Tibial artery (tissue), 4 donors: ENCODE measurements around the gene MS4A7.

Source experiments
- DNase-seq, 2 donors: peaks; one replicate each; pipeline ENCODE4 v3.0.0-alpha.2; 2019
- H3K27ac ChIP-seq, 2 donors: fragments of 200-600 bp; sonication (generic) in 1 of 2; 1 replicate in 1 of 2; 2 replicates in 1 of 2; pipeline ENCODE4 v1.5.1; 2018 to 2019; ENCODE audit warnings: mild to moderate bottlenecking in 1 of 2
- H3K27me3 ChIP-seq, 2 donors: fragments of 200-600 bp; sonication (generic) in 1 of 2; one replicate each; pipeline versions ENCODE4 v1.5.1 to v1.6.0; 2016 to 2019
- H3K36me3 ChIP-seq, 3 donors: fragments of 200-600 bp; sonication (generic) in 2 of 3; one replicate each; pipeline ENCODE4 v1.5.1; 2016 to 2019; ENCODE audit warnings: mild to moderate bottlenecking in 2 of 3
- H3K4me1 ChIP-seq, 4 donors: fragments of 200-600 bp; sonication (generic) in 2 of 4; 1 replicate in 3 of 4; 2 replicates in 1 of 4; pipeline ENCODE4 v1.5.1; 2016 to 2019
- H3K4me3 ChIP-seq, 2 donors: fragments of 200-600 bp; sonication (generic) in 1 of 2; 1 replicate in 1 of 2; 2 replicates in 1 of 2; pipeline ENCODE4 v1.5.1; 2018 to 2019; ENCODE audit warnings: mild to moderate bottlenecking in 2 of 2
- H3K9me3 ChIP-seq, 3 donors: fragments of 200-600 bp; sonication (generic) in 1 of 3; one replicate each; pipeline ENCODE4 v1.5.1; 2016 to 2019
- intact Hi-C: fragments of 100-400 bp; cut with DNase I; formaldehyde crosslinking; loops from one replicate; pipeline ENCODE4 v1.15.0; 2023; ENCODE audit warnings: low total_unique reads
- TF ChIP-seq, protein P1 (sequence below), 2 experiments: fragments of 200-600 bp in 1 of 2; fragments of 450-650 bp in 1 of 2; IDR thresholded peaks; one replicate each; pipeline ENCODE4 v1.5.1; 2017 to 2019; ENCODE audit warnings: antibody characterized with exemption in 2 of 2, mild to moderate bottlenecking in 1 of 2, moderate library complexity in 1 of 2

The MS4A7 gene

GRCh38 chr11:60396382-60396781, 18.1 kb downstream of the MS4A7 start, which contains the start of gene MS4A14:
MS4A14 (plus strand) TSS chr11:60396459; CDS start chr11:60396579, 120 bp downstream.
- intact Hi-C loops = no loop called here
- Histone ChIP-seq H3K27me3 (no peaks in the 10 kb centered on the region), H3K9me3 (no peaks in the 10 kb centered on the region), H3K36me3 (no peaks in the 10 kb centered on the region), H3K4me1 (no peaks in the 10 kb centered on the region), H3K4me3 (no peak within 1 kb of the TSS), H3K27ac (no peak within 1 kb of the TSS)
- no peak for DNase-seq
- TF ChIP-seq, protein P1, sequence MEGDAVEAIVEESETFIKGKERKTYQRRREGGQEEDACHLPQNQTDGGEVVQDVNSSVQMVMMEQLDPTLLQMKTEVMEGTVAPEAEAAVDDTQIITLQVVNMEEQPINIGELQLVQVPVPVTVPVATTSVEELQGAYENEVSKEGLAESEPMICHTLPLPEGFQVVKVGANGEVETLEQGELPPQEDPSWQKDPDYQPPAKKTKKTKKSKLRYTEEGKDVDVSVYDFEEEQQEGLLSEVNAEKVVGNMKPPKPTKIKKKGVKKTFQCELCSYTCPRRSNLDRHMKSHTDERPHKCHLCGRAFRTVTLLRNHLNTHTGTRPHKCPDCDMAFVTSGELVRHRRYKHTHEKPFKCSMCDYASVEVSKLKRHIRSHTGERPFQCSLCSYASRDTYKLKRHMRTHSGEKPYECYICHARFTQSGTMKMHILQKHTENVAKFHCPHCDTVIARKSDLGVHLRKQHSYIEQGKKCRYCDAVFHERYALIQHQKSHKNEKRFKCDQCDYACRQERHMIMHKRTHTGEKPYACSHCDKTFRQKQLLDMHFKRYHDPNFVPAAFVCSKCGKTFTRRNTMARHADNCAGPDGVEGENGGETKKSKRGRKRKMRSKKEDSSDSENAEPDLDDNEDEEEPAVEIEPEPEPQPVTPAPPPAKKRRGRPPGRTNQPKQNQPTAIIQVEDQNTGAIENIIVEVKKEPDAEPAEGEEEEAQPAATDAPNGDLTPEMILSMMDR (IDR thresholded peaks at IDR 0.05) = no peak

GRCh38 chr11:60396799-60397198, 18.5 kb downstream of the MS4A7 start:
- Histone ChIP-seq H3K4me3 (no peak overlapping the region), H3K36me3 (no peaks in the 10 kb centered on the region), H3K27ac (no peak overlapping the region), H3K9me3 (no peaks in the 10 kb centered on the region), H3K27me3 (no peaks in the 10 kb centered on the region), H3K4me1 (no peaks in the 10 kb centered on the region)
- intact Hi-C loops = no loop called here
- TF ChIP-seq, protein P1 (IDR thresholded peaks at IDR 0.05) = no peak
- DNase-seq = peak in 1 of 2 donors; percentile 31

DNA sequence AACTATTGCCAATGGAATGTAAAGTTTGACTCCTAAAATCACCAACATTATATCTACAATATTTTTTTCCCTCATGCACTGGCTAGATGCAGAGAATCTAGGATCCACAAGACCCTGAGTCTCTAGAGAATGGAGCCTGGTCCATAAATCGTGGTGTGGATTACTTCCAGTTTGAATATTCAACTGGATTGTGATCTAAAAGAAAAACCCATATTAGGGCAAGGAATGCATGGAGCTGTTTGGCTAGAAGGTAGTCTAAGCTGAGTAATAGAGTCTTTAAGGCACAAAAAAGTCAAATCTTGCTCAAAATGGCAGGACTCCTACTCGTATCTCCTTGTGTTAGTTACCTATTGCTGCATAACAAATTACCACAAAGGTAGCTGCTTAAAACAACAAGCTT, 41.7 kb downstream of the MS4A7 start:
- Histone ChIP-seq H3K9me3 (no peaks in the 10 kb centered on the region), H3K4me1 (no peaks in the 10 kb centered on the region), H3K36me3 (no peaks in the 10 kb centered on the region), H3K27me3 (no peaks in the 10 kb centered on the region), H3K27ac (no peak overlapping the region), H3K4me3 (no peak overlapping the region)
- no peak for DNase-seq
- intact Hi-C loops = no loop called here
- TF ChIP-seq, protein P1 (IDR thresholded peaks at IDR 0.05) = no peak

GRCh38 chr11:60422609-60423008, 44.3 kb downstream of the MS4A7 start:
- Histone ChIP-seq H3K27me3 (no peaks in the 10 kb centered on the region), H3K9me3 (no peaks in the 10 kb centered on the region), H3K4me3 (no peak overlapping the region), H3K36me3 (no peaks in the 10 kb centered on the region), H3K4me1 (no peaks in the 10 kb centered on the region), H3K27ac (no peak overlapping the region)
- intact Hi-C loops = no loop called here
- TF ChIP-seq, protein P1 (IDR thresholded peaks at IDR 0.05) = no peak
- no peak for DNase-seq

DNA sequence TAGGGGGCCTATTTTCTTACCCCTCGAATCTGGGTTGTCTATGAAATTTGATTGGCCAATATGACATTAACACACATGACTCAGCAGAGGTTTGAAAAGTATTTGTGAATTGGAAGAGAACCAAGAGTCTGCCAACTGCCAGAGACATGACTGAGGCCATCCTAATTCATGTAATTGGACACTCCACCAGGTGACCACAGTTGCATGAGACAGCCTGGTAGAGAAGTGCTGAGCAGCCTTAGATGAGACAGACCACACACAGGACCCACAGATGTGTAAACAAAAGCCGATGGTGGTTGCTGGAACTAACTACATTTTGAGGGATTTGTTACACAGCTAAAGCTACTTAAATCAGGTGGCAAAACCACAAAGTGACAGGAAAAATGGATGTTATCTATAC, 50.2 kb downstream of the MS4A7 start:
- H3K36me3 ChIP-seq = no peaks in the 10 kb centered on the region
- intact Hi-C loops = no loop called here
- no peak overlapping the region for H3K27ac ChIP-seq
- TF ChIP-seq, protein P1 (IDR thresholded peaks at IDR 0.05) = no peak
- H3K27me3 ChIP-seq = no peaks in the 10 kb centered on the region
- no peaks in the 10 kb centered on the region for H3K4me1 ChIP-seq
- no peak overlapping the region for H3K4me3 ChIP-seq
- H3K9me3 ChIP-seq = no peaks in the 10 kb centered on the region
- DNase-seq = no peak

DNA sequence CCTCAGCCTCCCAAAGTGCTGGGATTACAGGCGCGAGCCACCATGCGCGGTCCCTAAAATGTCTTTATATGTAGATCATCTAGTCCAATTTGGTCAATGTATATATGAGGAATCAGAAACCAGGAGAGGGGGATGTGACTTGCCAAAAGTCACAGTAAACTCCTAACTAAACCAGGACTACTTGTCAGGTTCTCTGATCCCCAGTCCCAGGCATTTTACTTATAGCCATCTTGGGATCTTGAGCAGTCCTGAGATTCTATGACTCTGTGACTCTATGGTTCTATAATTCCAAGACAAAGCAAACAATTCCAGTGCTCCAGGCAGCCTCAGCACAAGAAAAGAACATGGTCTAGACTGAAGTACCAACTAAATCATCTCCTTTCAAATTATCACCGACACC, 50.9 kb downstream of the MS4A7 start, which contains the start of gene MS4A5:
MS4A5 (plus strand) TSS at position 301 of the 400 bp plus-strand sequence. CDS start 103 bp downstream, outside the sequence.
- H3K27ac ChIP-seq = no peak within 1 kb of the TSS
- no peaks in the 10 kb centered on the region for H3K27me3 ChIP-seq
- no peaks in the 10 kb centered on the region for H3K4me1 ChIP-seq
- intact Hi-C loops = no loop called here
- H3K36me3 ChIP-seq = no peaks in the 10 kb centered on the region
- TF ChIP-seq, protein P1 (IDR thresholded peaks at IDR 0.05) = no peak
- no peak for DNase-seq
- H3K4me3 ChIP-seq = no peak within 1 kb of the TSS
- no peaks in the 10 kb centered on the region for H3K9me3 ChIP-seq
